Jurkat, Clone E6-1 (cell line): ENCODE results near the gene MGAT4C.
"Not testable (repeated sequence)": the region's sequence is repeated elsewhere in the genome, so short reads cannot be mapped to it uniquely, and the experiment has no call there.

Source experiments
- DNase-seq: peaks from one replicate; pipeline ENCODE4 v3.0.0-alpha.2; 2011; ENCODE audit warnings: low read depth, low spot score
- H3K4me3 ChIP-seq: 2 replicates; pipeline ENCODE4 v1.5.1; 2011; ENCODE audit warnings: mild to moderate bottlenecking, low read length, control low read depth, moderate library complexity

Gene MGAT4C

DNA sequence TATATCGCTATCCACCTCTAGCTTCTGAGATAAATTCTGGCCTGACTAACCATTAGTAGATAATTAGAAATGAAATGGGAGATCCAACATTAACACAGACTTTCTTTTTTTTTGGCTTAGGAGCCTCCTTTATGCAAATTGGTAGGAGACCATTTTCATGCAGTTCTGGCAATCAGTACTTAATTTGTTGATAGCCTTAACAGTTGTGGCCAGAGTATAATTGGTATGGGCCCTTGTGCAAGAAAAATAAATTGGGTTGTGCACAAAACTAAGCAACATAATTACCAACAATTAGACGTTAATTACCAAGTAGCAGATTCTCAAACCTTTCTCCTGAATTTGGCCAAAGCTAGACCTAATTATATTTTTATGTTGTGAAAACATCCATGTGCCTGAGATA, 111.0 kb downstream of the MGAT4C start:
- no peak overlapping the region for H3K4me3 ChIP-seq
- DNase-seq = no peak

DNA sequence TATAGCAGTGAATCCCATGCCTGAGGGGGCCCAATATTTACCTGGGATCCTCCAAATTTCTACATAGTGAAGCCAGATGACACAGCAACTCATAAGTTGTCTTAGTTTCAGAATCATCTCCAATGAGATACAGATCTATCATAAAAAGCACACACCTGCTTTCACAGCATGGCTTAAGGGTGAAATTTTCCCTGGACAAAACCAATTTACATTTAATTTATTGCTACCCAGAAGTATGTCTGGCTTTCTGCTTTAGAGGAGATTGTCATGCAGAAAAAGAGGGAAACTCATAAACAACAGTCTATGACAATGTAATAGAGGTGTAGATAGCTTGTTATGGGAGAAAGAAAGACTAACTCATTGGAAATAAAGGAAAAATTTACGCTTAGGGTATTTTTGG, 113.0 kb downstream of the MGAT4C start:
- DNase-seq = no peak
- no peak overlapping the region for H3K4me3 ChIP-seq

DNA sequence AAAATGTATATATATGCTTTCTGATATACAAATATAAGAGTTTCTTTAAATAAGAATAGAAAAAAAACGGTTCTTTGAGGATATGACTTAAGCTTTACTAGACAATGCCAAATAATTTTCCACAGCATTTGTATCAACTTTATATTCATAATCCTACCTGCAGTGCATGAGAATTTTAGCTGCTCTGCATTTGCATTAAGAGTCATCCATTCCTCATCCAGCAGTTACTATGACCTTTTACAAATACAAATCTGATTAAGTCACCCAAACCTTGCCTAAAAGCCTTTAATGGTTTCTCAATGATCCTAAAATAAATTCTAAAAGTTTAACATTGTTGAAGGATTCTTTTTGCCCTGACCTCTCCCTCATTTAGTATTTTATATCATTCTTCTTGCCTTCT, 116.5 kb downstream of the MGAT4C start:
- DNase-seq = no peak
- H3K4me3 ChIP-seq = no peak overlapping the region

DNA sequence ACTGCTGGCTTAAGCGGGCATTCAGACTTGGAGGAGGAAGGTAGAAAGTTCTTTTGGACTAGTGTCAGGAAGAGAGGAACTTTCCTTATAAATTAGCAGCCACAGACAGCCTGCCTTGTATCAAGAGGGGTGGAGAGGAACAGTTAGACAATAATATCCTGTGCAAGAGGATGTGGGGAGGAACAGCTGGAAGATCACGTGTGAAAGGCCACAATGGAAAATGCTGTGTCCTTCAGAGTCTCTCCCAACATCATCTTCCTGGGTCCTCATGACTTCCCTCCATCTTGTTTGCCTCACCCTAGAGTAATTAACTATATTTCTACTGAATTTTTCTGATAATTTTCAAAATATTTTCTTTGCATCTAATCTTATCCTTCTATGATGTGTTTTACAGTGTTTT, 117.4 kb downstream of the MGAT4C start:
- no peak overlapping the region for H3K4me3 ChIP-seq
- no peak for DNase-seq

DNA sequence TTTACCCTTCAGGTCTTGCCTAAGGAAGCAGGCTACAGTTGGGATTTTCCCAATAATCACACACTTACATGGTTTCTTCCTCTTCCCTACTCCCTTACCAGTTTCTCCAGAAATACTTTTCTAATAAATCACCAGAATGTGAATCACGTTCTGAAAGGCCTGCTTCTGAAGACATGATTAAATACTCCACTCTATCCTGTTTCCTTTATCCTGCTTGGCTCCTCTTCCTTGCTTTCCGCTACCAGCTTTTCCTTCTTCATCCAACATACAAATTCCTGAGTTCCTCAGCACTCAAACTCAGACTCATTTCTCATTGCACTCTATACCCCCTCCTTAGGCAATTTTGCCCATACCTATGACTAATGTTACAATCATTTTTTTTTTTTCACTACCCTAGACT, 118.3 kb downstream of the MGAT4C start:
- no peak for DNase-seq
- no peak overlapping the region for H3K4me3 ChIP-seq

DNA sequence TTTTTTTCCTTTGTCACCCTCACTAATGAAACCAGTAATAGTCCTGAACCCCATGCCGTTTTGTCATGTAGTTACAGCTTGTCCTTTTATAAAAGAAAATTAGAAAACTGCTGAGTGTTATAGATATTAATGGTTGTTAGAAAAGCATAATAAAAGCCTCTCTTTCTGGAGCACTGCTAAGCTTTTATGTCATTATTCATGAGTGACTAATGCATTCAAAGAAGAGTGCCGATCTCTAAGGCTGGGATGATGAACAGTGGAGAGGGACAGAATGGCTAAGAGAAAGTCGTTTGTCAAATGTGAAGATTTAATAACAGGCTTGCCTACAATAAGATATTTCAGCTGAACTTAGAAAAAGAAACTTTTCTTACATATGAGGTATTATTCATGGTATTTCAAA, 121.6 kb downstream of the MGAT4C start:
- no peak overlapping the region for H3K4me3 ChIP-seq
- DNase-seq = no peak

DNA sequence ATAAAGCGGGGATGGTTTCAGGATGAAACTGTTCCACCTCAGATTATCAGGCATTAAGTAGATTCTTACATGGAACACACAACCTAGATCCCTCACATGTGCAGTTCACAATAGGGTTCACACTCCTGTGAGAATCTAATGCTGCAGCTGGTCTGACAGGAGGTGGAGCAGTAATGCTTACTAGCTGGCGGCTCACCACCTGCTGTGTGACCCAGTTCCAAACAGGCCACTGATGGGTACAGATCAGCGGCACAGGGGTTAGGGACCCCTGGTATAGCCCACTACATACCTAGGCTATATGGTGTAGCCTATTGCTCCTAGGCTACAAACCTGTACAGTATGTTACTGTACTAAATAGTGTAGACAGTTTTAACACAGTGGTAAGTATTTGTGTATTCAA, 129.3 kb downstream of the MGAT4C start:
- not testable (repeated sequence) for DNase-seq, H3K4me3 ChIP-seq

DNA sequence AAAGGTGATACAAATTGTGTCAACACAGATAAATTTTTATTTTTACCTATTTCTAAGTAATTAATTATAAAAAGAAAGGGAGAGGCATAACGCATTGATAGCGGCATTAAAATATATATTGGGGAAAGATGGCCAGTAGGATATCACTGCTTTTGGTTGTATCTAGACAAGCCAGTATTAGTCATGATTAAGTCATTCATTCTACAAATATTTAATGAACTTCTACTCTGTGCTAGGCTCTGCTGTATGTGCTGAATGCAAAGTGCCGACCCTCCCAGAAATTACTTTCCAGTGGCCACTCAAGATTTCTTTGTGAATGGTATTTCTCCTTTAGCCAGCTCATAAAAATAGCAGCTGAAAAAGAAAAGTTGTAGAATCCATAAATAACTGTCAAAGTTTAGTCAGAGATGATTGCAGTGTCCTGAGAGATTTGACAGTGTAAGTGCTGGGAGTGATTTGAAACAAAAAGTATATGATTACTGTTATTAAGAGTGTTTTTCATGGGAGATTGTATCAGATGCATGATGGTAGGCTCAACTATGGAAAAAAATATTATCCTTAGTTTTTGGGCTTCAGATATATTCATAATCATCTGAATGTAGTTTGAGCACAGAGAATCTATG, 133.2 kb downstream of the MGAT4C start:
- no peak for DNase-seq

DNA sequence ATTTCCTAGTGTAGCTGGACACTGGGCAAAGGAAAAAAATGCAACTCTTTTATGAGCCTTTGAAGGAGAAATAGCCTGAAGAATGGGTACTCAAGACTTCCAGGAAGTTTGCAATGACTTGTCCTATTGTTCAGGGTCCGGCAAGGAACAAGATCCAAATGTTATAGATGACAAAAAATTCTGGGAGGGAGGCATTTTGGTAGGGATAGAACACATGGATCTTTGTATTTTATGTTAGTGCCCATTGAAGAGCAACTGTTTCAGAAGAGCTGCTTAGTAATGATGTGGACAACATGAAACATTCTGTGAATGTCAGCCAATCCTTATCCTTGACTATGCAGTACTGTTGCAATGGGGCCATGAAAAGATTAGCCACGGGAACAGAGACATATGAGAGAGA, 138.0 kb downstream of the MGAT4C start:
- H3K4me3 ChIP-seq = no peak overlapping the region

More for the DNA sequence above, 133.2 kb downstream of the MGAT4C start:
- no peak overlapping the region for H3K4me3 ChIP-seq

DNA sequence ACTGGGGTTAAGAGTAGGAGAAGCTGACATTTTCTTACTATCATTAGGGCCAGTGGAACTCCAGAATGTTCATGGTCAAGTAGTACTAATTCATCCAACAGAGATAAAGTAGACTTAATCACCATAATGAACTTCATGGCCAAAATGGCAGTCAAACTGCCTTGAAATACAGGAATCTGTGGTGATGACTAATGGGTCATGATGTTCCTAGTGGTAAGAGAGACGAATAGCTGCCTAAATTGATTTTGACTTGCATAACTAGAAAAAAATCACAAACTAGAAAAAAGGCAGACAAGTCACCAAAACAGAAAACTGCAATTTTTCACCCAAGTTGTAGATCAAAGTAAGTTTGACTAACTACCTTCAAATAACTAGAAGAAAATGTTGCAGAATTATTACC, 138.5 kb downstream of the MGAT4C start:
- H3K4me3 ChIP-seq = no peak overlapping the region
- DNase-seq = no peak

More for the DNA sequence above, 138.0 kb downstream of the MGAT4C start:
- no peak for DNase-seq

DNA sequence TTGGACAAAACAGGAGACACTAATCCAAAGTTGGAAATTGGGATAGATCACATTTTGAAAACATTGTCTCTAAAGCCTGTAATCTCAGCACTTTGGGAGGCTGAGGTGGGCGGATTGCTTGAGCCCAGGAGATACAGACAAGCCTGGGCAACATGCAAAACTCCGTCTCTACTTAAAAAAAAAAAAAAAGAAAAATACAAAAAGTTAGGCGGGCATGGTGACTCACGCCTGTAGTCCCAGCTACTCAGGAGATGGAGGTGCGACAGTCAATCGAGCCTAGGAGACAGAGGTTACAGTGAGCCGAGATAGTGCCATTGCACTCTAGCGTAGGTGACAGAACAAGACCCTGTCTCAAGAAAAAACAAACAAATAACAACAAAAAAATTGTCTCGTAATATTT, 152.1 kb downstream of the MGAT4C start:
- DNase-seq = no peak
- no peak overlapping the region for H3K4me3 ChIP-seq

DNA sequence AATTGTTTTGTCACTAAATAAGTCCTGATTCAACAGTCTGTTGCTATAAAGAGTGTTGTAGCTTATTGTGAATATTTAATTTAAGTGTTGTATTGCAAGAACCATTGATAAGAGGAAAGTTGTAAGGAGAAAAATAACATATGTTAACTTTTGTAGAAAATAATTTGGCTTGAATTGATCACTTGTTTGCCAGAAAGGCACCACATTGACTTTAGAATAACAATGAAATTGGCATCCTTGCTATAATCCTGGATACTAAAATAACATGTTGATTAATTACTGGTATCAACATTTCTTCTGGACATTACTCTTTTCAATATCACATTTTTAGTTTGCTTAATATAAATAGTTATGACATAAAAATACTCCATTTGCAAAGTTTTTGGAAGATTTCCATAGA, 159.0 kb downstream of the MGAT4C start:
- DNase-seq = no peak

DNA sequence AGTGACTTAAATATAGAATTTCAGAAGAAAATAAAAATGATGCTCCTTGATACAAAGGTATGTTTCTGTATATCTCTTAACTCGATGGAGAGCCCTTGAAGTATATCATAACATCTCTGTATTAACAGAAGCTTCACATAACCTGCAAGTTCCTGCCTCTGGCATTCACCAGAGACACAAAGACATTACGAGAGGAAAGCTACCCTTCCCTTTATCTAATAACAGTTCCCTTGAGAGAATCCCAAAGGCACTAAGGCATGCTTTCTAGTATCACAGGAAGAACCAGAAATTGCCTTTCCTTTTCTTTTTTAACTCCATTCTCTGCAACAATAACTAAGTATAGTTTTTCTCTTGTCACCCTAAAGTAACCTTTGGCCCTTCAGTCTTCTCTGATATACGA, 164.5 kb downstream of the MGAT4C start:
- no peak overlapping the region for H3K4me3 ChIP-seq
- DNase-seq = no peak

More for the DNA sequence above, 159.0 kb downstream of the MGAT4C start:
- H3K4me3 ChIP-seq = no peak overlapping the region

DNA sequence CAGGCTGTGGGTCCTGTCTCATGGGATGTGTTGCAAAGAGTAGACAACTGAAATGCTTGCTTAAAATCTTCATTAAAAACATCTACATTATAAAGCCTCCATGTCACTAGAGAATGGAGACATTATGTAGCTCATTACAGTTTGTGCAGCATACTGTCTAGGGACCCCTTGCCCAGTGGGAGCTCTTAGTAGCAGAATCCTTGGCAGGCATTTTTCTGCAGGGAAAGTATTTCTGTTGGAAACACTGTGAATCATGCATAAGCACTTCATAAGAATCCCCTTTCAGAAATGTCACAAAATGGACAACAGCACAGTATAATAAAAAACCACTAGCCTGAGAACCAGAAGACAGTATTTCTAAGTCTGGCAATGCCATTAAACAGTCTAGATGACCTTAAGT, 174.3 kb downstream of the MGAT4C start:
- no peak for DNase-seq

DNA sequence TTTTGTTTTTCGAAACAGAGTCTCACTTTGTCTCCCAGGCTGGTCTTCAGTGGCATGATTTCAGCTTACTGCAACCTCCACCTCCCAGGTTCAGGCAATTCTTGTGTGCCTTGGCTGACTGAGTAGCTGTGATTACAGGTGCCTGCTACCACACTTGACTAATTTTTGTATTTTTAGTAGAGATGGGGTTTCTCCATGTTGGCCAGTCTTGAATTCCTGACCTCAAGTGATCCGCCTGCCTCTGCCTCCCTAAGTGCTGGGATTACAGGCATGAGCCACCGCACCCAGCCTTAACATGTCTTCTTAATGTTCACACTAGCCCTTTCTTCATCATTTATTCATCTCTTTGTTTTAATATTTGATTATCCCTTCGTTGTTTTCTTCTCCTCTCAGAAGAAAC, 197.1 kb downstream of the MGAT4C start:
- not testable (repeated sequence) for H3K4me3 ChIP-seq, DNase-seq

More for the DNA sequence above, 174.3 kb downstream of the MGAT4C start:
- no peak overlapping the region for H3K4me3 ChIP-seq

DNA sequence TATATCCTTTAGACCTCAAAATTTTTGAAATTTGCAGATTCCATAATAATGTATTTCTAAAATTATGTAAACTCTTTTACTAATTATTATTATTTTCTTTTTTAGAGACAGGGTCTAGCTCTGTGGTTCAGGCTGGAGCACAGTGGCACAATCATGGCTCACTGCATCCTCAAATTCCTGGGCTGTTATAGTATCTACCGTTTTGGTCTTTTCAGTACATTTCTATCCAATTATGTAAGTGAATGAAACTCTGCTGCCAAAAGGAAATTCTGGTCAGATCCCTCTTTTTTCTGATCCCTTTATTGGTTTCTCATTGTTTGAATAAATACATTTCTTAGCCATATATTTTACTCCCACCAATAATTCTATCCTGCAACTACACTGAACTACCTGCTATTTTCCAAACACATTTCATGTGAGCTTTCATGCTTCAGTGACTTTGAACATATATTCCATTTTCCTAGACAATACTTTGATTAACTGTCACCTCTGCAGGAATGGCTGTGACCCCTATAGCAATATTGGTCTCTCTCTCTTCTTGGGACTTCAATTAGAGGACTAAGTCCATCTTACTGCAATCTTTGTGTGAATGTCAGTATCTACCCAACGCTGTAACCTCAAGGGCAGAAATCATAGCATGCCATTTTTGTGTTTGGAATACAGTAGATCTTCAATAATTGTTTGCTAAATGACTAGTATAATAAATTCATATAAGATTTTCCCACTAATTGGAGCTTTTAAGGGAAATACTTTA, 198.9 kb downstream of the MGAT4C start:
- no peak overlapping the region for H3K4me3 ChIP-seq
- DNase-seq = no peak

DNA sequence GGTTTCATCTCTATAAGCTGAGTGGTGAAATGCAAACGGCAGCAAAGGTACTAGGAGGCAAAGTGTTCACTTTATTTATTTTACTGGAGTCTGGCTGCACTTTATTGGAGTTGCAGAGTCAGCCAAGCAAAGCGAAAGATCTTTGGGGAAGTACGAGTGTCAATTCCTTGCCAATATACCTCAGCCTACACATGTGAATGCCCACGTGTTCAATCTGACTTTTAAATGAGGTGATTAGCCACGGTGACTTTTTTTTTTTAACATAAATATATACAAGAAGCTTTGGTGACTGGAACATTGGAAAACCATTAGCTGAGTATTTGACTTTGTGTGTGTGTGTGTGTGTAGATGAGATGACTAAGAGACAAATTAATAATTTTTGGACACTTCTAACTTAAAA, 203.3 kb downstream of the MGAT4C start:
- no peak for DNase-seq
- no peak overlapping the region for H3K4me3 ChIP-seq

DNA sequence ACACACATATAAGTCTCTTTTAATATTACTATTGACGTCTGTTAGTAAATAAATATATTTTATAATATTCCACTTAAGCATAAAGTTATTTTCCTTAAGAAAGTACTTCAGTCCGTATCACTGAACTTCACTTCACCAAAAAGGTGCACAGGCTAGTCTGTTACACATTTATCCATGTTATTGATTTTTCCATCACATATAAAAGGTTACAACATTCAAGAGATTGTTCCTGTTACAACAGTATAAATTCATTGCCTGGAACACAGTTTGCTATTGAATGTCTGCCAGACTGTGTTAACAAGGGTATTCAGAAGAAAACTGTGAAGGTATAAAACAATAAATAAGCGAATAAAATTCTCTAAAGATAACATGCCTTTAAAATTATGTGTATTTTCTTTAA, 206.2 kb downstream of the MGAT4C start:
- no peak overlapping the region for H3K4me3 ChIP-seq
- no peak for DNase-seq

DNA sequence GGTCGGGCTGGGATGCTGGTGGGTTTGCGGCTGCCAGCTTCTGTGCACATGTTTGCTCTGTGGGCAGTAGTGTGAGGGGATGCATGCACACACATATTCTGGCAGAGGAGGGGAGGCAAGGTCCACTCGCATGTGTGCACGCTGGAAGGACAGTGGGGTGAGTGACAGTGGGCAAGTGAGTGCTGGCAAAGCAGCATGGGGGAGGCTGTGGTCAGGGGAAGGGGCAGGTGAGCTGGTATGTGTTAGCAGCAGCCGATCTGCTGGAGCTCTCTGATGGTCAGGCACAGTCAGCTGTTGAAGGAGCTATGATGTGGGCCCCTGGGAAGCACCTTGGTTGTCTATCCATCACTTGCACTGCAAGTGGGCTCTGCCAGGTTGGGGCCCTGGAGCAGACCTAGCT, 211.8 kb downstream of the MGAT4C start:
- no peak overlapping the region for H3K4me3 ChIP-seq
- DNase-seq = no peak

DNA sequence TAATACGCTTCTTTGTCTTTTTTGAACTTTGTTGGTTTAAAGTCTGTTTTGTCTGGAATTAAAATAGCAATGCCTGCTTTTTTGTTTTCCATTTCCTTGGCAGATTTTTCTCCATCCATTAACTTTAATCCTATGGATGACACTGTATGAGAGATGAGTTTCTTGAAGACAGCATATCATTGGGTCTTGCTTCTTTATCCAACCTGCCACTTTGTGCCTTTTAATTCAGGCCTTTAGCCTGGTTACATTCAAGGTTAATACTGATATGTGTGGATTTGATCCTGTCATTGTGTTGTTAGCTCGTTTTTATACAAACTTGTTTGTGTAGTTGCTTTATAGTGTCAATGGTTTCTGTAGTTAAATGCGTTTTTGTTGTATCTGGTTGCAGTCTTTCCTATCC, 214.1 kb downstream of the MGAT4C start:
- no peak for DNase-seq
- H3K4me3 ChIP-seq = no peak overlapping the region

DNA sequence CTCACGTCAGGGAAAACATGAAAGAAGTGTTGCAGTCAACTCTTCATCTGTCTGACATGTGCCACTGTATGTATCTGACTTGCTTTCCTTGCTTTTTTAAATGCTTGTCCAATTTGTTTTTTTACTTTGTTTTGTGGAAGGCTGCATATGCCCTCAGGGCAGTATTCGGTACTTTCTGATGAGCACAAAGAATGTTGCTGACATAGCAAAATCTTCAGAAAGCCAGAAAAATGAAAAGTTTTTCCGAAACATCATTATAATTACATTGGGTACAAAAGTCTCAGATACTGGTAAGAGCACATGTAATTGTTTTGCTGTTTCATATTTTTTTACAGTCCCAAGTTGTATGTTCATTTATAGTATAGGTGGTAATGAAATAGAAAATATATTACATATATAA, 237.8 kb downstream of the MGAT4C start:
- H3K4me3 ChIP-seq = no peak overlapping the region
- no peak for DNase-seq
